CD14-positive monocyte (primary cell): ENCODE measurements around the gene PCF11. TPM values are rescaled to one million over a fixed set of nuclear protein-coding genes. Genes with fewer than 3 reads are reported as not detected.

Experiments
- DNase-seq, 3 donors: peaks; one replicate each; pipeline ENCODE4 v3.0.0-alpha.2; 2011 to 2022
- H2AFZ ChIP-seq: 2 replicates; pipeline ENCODE4 v1.6.0; 2012; ENCODE audit warnings: mild to moderate bottlenecking, low read depth, low read length, inconsistent platforms; ENCODE audit not compliant: insufficient read depth, poor library complexity, severe bottlenecking
- H3K27ac ChIP-seq, 2 donors: 1 replicate in 1 of 2; 2 replicates in 1 of 2; pipeline ENCODE4 v1.5.1; 2012 to 2013; ENCODE audit warnings: low read length in 2 of 2, control low read depth in 1 of 2, inconsistent platforms in 1 of 2, low read depth in 1 of 2, mild to moderate bottlenecking in 1 of 2
- H3K27me3 ChIP-seq, 2 donors: one replicate each; pipeline versions ENCODE4 v1.6.0 to v1.6.1; 2011 to 2013; ENCODE audit warnings: low read length in 2 of 2; ENCODE audit not compliant: control insufficient read depth in 2 of 2, insufficient read depth in 2 of 2
- H3K36me3 ChIP-seq, 2 donors: replicated peaks in 1 of 2; 1 replicate in 1 of 2; 2 replicates in 1 of 2; pipeline versions ENCODE4 v1.5.1 to v1.6.1; 2012 to 2013; ENCODE audit warnings: low read length in 2 of 2, control low read depth in 1 of 2, inconsistent platforms in 1 of 2, mild to moderate bottlenecking in 1 of 2; ENCODE audit not compliant: insufficient read depth in 2 of 2, control insufficient read depth in 1 of 2
- H3K4me1 ChIP-seq, 2 donors: 1 replicate in 1 of 2; 2 replicates in 1 of 2; pipeline versions ENCODE4 v1.5.1 to v1.6.1; 2012 to 2013; ENCODE audit warnings: low read length in 2 of 2, control low read depth in 1 of 2, inconsistent platforms in 1 of 2, mild to moderate bottlenecking in 1 of 2, moderate library complexity in 1 of 2; ENCODE audit not compliant: insufficient read depth in 2 of 2, control insufficient read depth in 1 of 2
- H3K4me2 ChIP-seq: replicated peaks from 2 replicates; pipeline ENCODE3; 2012; ENCODE audit warnings: low read length, moderate library complexity, mild to moderate bottlenecking; ENCODE audit not compliant: poor library complexity, severe bottlenecking; ENCODE audit errors: extremely low read depth
- H3K4me3 ChIP-seq, 3 experiments: fragments of 200-600 bp in 1 of 3; sonication (generic) in 1 of 3; replicated peaks in 1 of 3; 1 replicate in 2 of 3; 2 replicates in 1 of 3; pipeline ENCODE4 v1.5.1; 2011 to 2013; ENCODE audit warnings: low read length in 3 of 3, mild to moderate bottlenecking in 3 of 3, control low read depth in 2 of 3, low read depth in 2 of 3, inconsistent platforms in 1 of 3, moderate library complexity in 1 of 3
- H3K79me2 ChIP-seq: 2 replicates; pipeline ENCODE4 v1.6.0; 2012; ENCODE audit warnings: mild to moderate bottlenecking, control low read depth, inconsistent platforms, low read length, moderate library complexity; ENCODE audit not compliant: insufficient read depth
- H3K9ac ChIP-seq: 2 replicates; pipeline ENCODE4 v1.6.0; 2017; ENCODE audit warnings: low read length, mild to moderate bottlenecking; ENCODE audit not compliant: insufficient read depth, poor library complexity, severe bottlenecking
- H3K9me3 ChIP-seq, 2 donors: replicated peaks in 1 of 2; 1 replicate in 1 of 2; 2 replicates in 1 of 2; pipeline versions ENCODE4 v1.5.1 to v1.6.1; 2012 to 2013; ENCODE audit warnings: low read length in 2 of 2, control low read depth in 1 of 2; ENCODE audit not compliant: control insufficient read depth in 1 of 2, insufficient read depth in 1 of 2
- H4K20me1 ChIP-seq: 2 replicates; pipeline ENCODE4 v1.6.0; 2012; ENCODE audit warnings: mild to moderate bottlenecking, low read length, control low read depth, moderate library complexity; ENCODE audit not compliant: insufficient read depth
- H3K27ac Mint-ChIP-seq, 7 donors: one replicate each; pipeline ENCODE4 v1.8.0; 2020; ENCODE audit warnings: mild to moderate bottlenecking in 7 of 7, mixed read lengths in 7 of 7, moderate library complexity in 6 of 7, inconsistent platforms in 2 of 7
- H3K27me3 Mint-ChIP-seq, 3 donors: one replicate each; pipeline ENCODE4 v1.8.0; 2021 to 2022; ENCODE audit warnings: low read depth in 3 of 3, mild to moderate bottlenecking in 3 of 3, mixed read lengths in 3 of 3, moderate library complexity in 3 of 3, inconsistent platforms in 1 of 3
- H3K36me3 Mint-ChIP-seq, 2 donors: one replicate each; pipeline ENCODE4 v1.8.0; 2020; ENCODE audit warnings: mixed read lengths in 2 of 2, inconsistent platforms in 1 of 2, mild to moderate bottlenecking in 1 of 2
- H3K4me1 Mint-ChIP-seq: one replicate; pipeline ENCODE4 v1.8.0; 2020; ENCODE audit warnings: mild to moderate bottlenecking, mixed read lengths
- H3K4me3 Mint-ChIP-seq, 2 donors: one replicate each; pipeline ENCODE4 v1.8.0; 2020; ENCODE audit warnings: mild to moderate bottlenecking in 2 of 2, mixed read lengths in 2 of 2, moderate library complexity in 1 of 2
- H3K9me3 Mint-ChIP-seq, 7 donors: one replicate each; pipeline ENCODE4 v1.8.0; 2020 to 2022; ENCODE audit warnings: mixed read lengths in 7 of 7, mild to moderate bottlenecking in 6 of 7, moderate library complexity in 6 of 7, inconsistent platforms in 2 of 7
- CTCF ChIP-seq: fragments of 200-600 bp; IDR thresholded peaks from one replicate; pipeline ENCODE4 v1.8.0; 2022; ENCODE audit warnings: antibody characterized with exemption, mild to moderate bottlenecking
- WGBS: methylation state at CpG from one replicate; pipeline ENCODE4 v1.1.5; 2013; ENCODE audit warnings: missing lambda C conversion rate; ENCODE audit not compliant: insufficient coverage; 5-methylcytosine and 5-hydroxymethylcytosine counted together
- intact Hi-C, 2 donors: fragments of 100-400 bp; cut with micrococcal nuclease; formaldehyde crosslinking; loops; one replicate each; pipeline versions ENCODE4 v1.15.0 to v1.15.1; 2023
- polyA plus RNA-seq, 3 donors: library from polyadenylated mRNA; depleted of rRNA in 1 of 3; unstranded in 2 of 3; stranded (reverse) in 1 of 3; fragments of 300-500 nt in 2 of 3; fragments of >200 nt in 1 of 3; fragmentation: Illumina TruSeq in 2 of 3; gene quantifications; 1 replicate in 2 of 3; 2 replicates in 1 of 3; pipeline ENCODE4 v1.2.3, GENCODE V29; 2012 to 2021

The PCF11 gene
- polyA plus RNA-seq, 3 donors, result 8.3 to 78.1 (median 15.7) TPM

GRCh38 chr11:83116015-83116641 is 40.8 kb upstream of the PCF11 start:
- WGBS, result no CpG with 5 or more reads among the region's 3 CpGs
- Mint-ChIP-seq H3K27ac (peak overlapping the region in 3 of 7 donors; percentile 20 to 90 (median 83)), H3K4me3 (peak overlapping the region in 1 of 2 donors; percentile 97), H3K9me3 (no peaks in the 10 kb centered on the region), H3K27me3 (peaks cover 0 to 1% (median 1%) of the 10 kb centered on the region in 3 donors), H3K36me3 (peaks cover 0 to 5% of the 10 kb centered on the region in 2 donors), H3K4me1 (peaks cover 38% of the 10 kb centered on the region)
- Histone ChIP-seq H3K9me3 (no peaks in the 10 kb centered on the region), H3K9ac (peak overlapping the region; percentile 61), H3K4me2 (peak overlapping the region; percentile 60), H4K20me1 (no peaks in the 10 kb centered on the region), H3K79me2 (peaks cover 6% of the 10 kb centered on the region), H3K27ac (peak overlapping the region; percentile 16 to 72), H3K4me3 (peak overlapping the region in 2 of 3 experiments; percentile 44 to 71), H3K36me3 (no peaks in the 10 kb centered on the region), H3K4me1 (peaks cover 19 to 22% of the 10 kb centered on the region in 2 donors), H2AFZ (peak overlapping the region; percentile 53), H3K27me3 (no peaks in the 10 kb centered on the region)
- intact Hi-C loops, result no loop called here
- no peak for TF ChIP-seq CTCF
- DNase-seq, result peak; percentile 15 to 34 (median 20)

GRCh38 chr11:83118814-83119213 is 38.1 kb upstream of the PCF11 start:
- Histone ChIP-seq H3K27ac (no peak overlapping the region), H3K79me2 (peaks cover 6% of the 10 kb centered on the region), H4K20me1 (no peaks in the 10 kb centered on the region), H3K4me1 (peaks cover 22 to 27% of the 10 kb centered on the region in 2 donors), H3K4me2 (no peak overlapping the region), H3K36me3 (no peaks in the 10 kb centered on the region), H3K9me3 (no peaks in the 10 kb centered on the region), H3K9ac (no peak overlapping the region), H2AFZ (peak overlapping the region; percentile 65), H3K4me3 (no peak overlapping the region), H3K27me3 (no peaks in the 10 kb centered on the region)
- intact Hi-C loops, result no loop called here
- H3K36me3 Mint-ChIP-seq, result peaks cover 0 to 2% of the 10 kb centered on the region in 2 donors
- no peak overlapping the region for H3K4me3 Mint-ChIP-seq
- peaks cover 1% of the 10 kb centered on the region in 3 donors for H3K27me3 Mint-ChIP-seq
- no peaks in the 10 kb centered on the region for H3K9me3 Mint-ChIP-seq
- no peak for DNase-seq
- H3K4me1 Mint-ChIP-seq, result peaks cover 47% of the 10 kb centered on the region
- peak overlapping the region in 1 of 7 donors; percentile 32 for H3K27ac Mint-ChIP-seq
- TF ChIP-seq CTCF, result no peak
